B cell (primary cell): Measurements from ENCODE around the gene AMPD2.

Source experiments
- CTCF ChIP-seq: fragments of 200-600 bp; IDR thresholded peaks from one replicate; pipeline ENCODE4 v1.8.0; 2022; ENCODE audit warnings: antibody characterized with exemption, mild to moderate bottlenecking
- EZH2 ChIP-seq: IDR thresholded peaks from 2 replicates; pipeline ENCODE4 v1.6.1; 2012; ENCODE audit warnings: borderline replicate concordance, low read depth, mild to moderate bottlenecking, moderate library complexity, low read length; ENCODE audit not compliant: insufficient read depth, poor library complexity, severe bottlenecking

GRCh38 chr1:109598156-109598555 is 21.5 kb upstream of the AMPD2 start:
- no peak for TF ChIP-seq CTCF
- TF ChIP-seq EZH2 = no peak
